NCI-H345 treated with DMSO at 0.1 percent for 48 hours (cell line): ENCODE results near the gene DUOX2.

ENCODE experiments used
- DNase-seq: peaks from one replicate; lab custom pipeline; 2025; ENCODE audit not compliant: unreplicated experiment; lab: John Stamatoyannopoulos, UW

Gene DUOX2

DNA sequence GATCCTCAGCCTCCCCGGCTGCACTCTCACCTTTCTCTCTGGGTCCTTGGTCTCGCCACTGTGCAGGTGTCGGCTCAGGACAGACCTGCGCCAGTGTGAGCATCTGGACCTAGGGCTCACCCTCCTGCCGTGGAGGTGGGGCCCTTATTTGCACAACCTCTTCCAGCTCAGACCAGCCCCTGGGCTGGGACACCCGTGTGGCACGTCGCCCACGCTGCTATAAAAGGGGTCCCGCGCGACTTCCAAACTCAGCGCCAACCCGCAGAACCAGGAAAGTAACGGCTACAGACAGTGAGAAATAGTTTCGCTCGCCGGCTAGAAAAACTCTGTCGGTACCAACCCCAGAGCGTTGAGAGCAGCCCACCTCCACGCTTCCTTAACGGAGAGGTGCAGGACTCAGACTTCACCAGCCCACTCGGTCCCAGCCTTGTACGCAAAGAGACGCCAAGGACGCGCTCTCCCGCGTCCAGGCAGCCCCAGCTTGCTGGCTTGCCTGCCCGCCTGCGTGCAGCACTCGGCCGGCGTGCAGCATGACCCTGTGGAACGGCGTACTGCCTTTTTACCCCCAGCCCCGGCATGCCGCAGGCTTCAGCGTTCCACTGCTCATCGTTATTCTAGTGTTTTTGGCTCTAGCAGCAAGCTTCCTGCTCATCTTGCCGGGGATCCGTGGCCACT is at the start of gene DUOX2, which contains the start of gene DUOXA2:
DUOX2 (minus strand) TSS at position 97 of the 675 bp plus-strand sequence. CDS start 761 bp downstream, outside the sequence.
DUOXA2 (plus strand) TSS at position 251 of the 675 bp plus-strand sequence; CDS start at position 531, 280 bp downstream.
- DNase-seq = no peak

DNA sequence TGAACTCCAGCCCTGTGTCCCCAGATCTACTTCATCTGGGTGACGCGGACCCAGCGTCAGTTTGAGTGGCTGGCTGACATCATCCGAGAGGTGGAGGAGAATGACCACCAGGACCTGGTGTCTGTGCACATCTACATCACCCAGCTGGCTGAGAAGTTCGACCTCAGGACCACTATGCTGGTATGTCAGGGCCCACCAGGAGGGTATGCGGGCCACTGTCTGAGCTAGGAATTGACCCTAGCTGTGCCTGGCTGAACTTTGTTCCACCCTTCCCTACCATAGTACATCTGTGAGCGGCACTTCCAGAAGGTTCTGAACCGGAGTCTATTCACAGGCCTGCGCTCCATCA is 49.5 kb upstream of the DUOX2 start:
- no peak for DNase-seq

DNA sequence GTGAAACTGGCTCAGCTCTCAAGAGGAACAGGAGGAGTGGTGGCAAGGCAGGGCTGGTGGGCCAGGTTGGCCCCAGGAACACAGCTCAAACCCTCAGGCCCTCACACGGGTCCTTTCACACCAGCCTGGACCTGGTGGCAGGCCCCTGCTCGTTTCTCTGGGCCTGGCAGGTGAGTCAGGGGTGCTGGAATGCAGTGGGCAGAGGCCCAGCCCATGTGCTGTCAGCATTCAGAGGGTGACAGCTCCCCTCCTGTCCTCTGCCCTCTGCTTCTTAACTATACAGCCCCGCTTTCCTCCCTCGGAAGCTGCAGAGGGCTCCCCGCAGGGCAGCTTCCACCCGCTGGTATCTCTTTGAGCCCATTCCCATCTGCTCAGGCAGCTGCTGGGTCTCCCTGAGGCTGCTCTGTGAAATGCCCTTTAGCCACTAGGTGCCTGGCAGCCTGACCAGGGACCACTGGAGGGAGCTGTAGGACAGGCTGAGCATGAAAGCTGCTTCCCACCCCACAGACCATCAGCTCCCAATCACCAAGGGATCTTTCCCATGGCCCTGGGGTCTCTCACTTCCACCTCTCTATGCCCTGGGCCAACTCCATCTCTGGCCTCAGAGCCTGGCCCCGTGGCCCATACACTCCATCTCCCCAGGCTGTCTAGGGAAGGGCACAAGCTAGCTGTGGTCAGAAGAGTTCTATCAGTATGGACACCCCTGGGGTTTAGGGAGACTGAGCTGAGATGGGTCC is 49.0 kb upstream of the DUOX2 start:
- DNase-seq = peak; percentile 16

DNA sequence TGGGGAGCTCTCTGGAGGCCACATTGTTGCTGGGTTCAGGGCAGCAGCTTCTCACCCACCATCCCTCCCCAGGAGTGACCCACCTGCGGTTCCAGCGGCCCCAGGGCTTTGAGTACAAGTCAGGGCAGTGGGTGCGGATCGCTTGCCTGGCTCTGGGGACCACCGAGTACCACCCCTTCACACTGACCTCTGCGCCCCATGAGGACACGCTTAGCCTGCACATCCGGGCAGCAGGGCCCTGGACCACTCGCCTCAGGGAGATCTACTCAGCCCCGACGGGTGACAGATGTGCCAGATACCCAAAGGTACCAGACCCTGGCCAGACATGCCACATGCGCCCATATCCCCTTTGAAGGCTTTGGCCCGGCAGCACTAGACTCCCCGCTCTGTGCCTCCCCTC is 47.7 kb upstream of the DUOX2 start:
- DNase-seq = no peak

DNA sequence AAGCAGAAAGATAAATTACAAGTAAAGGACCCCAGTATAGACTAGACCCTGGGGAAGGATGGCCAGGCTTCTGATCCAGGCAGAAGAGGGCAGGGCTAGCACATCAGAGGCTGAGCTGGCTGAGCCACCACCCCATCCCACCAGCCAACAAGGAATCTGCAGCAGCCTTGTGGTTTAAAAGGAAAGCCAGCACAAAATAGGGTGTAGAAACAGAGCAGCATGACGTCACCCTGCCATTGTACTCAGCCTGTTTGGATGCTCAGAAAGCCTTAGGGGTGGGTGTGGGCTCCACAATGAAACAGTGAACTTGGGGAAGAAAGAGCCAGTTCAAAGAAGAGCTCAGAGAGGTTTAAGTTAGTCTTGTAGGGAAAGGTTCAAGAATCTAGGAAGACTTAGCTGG is 44.0 kb upstream of the DUOX2 start:
- no peak for DNase-seq

DNA sequence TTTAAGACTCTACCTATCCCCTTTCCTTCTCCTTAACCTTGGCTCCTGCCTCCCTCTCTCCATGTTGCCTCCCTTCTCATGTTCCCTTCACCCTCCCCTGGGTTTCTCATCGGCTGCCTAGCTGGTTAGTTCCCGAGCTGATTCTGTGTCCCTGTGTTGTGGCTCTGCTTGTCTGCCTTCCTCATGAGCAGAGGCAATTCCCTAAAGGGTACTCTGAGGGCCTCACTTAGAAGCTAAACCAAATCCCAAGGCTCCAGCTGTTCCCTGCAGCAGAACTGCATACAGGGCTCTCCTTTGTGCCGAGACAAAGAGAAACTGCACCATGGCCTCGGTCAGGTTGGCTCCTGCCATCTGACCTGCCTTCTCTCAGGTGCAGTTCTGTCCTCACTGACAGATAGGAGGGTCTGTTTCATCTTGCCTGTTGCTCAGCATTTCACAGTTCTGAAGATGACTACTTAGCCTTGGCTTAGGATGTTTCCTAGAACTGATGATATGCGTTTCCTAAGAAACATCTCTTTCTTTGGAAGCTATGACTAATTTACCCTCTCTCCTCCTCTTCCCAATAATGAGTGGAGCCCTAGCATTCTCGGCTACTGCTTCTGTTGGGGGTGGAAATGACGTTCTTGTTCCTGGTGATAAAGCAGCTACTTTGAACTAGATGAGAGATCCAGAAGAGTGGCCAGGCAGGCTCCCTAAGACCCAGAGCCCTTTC is 42.9 kb upstream of the DUOX2 start:
- DNase-seq = no peak

DNA sequence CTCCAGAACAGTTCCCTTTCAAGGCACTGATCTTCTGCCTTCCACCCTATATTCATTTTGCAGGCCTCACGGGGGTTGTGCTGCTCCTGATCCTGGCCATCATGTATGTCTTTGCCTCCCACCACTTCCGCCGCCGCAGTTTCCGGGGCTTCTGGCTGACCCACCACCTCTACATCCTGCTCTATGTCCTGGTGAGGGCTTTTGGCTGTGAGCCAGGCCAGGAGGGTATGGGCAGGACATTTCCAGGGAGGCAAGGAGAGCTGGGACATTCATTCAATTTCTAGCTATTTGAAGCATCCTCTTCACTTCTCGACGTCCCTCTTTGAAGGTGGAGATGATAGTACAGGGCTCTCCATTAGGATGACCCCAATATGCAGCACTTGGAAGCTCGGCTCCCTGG is 41.8 kb upstream of the DUOX2 start:
- DNase-seq = no peak

DNA sequence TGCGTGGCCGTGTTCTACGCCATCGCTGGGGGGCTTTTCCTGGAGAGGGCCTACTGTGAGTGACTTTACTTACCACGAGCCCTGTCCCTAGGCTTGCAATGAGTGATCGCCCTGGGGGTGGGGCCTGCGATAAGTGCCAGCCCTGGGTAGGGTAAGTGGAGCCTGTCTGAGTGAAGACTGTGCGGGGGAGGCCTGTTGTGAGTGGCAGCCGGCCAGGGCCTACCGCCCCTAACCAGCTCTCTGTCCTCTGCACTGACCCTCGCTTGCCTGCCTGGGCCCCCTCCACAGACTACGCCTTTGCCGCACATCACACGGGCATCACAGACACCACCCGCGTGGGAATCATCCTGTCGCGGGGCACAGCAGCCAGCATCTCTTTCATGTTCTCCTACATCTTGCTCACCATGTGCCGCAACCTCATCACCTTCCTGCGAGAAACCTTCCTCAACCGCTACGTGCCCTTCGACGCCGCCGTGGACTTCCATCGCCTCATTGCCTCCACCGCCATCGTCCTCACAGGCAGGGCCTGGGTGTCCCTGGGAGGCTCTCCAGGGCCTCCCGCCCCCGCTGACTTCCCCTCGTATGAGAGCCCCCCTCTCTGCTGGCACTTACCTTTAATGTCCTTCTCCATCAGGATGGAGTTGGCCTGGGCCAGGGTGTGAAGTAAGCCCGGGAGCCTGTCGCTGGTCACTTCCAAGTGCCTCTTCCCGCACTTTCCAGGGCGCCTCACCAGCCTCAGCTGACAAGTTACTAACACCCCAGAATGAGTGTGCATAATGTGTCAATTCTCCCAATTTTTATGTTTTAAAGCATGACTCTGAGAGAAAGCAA is 38.2 kb upstream of the DUOX2 start:
- no peak for DNase-seq

DNA sequence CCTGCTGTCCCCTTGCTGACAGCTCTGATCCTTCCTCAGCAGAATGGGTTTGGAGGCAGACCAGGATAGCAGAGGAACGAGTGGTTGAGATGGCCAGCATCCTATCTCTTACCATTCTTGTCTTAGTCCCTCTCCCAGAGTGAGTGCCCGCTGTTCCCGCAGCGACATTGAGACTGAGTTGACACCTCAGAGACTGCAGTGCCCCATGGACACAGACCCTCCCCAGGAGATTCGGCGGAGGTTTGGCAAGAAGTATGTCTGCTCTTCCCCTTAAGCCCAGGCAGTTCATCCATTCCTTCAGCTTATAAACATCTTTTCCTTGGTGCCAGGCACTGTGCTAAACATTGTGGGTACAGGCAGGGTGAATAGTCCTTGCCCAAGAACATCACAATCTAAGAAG is 37.0 kb upstream of the DUOX2 start:
- DNase-seq = no peak

DNA sequence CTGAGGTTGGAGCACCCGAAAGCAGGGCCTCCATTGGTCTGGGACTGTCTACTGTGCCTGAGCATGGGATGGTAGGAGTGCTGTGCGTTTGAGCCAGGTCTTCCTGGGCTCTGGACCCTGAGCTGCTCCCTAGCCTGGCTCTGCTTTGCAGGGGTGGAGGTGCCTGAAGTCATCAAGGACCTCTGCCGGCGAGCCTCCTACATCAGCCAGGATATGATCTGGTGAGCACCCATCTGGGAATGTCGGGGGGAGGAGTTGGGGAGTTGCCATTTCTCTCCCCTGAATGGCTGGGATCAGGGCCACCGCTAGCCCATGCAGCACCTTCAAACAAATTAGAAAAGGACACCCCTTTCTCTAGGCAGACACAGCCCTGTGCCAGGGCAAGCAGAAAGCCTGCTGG is 36.5 kb upstream of the DUOX2 start:
- no peak for DNase-seq

DNA sequence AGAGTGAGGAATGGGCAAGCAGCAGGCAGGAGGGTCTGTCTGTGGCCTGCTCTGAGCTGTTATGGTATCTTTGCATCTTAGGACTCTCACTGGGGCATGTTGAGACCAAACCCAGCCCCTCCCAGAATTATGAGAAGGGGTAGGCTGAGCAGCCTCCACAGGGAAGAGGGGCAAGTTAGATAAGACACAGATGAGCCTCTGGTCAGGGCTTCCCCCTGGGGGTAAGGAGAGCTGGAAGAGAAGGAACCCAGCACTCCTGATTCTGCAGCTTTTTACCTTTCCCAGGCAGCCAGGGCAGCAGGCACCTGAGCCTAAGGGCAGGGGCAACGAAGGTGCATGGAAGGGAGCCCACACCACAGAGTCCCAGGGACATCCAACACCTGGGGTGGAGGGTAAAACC is 35.1 kb upstream of the DUOX2 start:
- no peak for DNase-seq

DNA sequence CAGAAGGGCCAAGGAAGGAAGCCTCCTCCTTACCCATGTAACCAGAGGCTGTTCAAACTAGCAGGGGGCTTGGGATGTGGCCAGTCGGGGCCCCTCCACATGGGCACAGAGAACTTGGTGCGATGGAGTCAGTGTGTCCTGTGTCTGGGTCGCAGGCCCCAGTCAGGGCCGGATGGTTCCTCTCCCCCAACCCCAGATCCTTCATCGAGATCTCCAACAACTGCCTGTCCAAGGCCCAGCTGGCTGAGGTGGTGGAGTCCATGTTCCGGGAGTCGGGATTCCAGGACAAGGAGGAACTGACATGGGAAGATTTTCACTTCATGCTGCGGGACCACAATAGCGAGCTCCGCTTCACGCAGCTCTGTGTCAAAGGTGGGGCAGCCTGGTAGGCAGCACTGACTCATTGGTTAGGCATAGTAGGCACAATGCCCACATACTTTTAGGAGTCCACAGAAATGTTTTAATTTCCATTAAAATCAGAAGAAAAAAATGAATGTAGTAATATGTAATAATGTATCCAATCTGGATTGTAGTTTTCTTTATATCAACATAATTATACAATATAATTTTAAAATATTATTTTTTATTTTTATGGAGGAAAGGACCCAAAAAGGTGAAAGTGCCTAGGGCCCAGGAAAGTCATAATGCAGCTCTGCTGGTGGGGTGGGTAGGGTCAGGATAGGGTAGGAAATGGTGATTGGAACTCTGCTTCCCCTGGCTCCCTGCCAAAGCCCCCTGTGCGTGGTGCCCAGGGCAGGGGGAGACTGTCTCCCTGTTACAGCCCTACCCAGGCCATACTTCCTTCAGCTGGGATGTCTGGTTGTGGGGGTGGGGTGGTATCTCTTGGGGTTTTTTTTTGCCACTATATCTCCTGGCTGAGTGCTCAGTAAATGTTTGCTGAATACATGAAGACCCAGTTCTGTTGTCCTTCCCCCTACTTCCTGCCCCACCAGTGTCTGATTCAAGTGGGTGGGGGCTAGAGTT is 34.4 kb upstream of the DUOX2 start:
- DNase-seq = no peak

DNA sequence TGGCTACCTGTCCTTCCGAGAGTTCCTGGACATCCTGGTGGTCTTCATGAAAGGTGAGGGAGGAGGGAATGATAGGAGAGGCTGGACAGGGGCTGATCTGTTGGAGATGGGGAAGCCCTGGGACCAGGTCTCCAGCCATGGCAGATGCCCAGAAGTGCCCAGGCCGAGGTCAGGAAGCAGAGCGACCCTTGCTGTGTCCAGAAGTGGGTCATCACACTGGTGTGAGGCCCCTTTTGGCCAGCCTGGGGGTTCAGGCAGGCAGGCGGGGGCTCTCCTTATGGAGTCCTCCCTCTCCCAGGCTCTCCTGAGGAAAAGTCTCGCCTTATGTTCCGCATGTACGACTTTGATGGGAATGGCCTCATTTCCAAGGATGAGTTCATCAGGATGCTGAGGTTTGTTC is 33.6 kb upstream of the DUOX2 start:
- no peak for DNase-seq

DNA sequence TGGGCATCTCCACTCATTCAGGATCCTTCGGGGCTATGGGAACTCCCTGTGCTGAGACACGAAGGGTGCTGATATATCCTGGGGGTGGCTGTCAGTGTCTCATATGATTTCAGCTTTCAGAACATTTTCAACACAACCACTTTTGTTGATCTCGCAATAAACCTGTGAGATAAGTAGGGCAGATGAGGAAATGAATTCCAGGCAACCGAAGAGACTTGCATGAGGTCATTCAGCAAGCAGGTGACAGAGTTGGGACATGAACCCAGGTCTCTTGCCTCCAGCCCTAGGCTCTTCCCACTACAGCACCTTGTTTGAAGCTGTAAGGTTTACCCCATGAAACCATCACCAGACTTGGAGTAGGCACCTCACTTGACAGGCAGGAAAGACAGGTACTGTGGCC is 32.4 kb upstream of the DUOX2 start:
- DNase-seq = no peak

DNA sequence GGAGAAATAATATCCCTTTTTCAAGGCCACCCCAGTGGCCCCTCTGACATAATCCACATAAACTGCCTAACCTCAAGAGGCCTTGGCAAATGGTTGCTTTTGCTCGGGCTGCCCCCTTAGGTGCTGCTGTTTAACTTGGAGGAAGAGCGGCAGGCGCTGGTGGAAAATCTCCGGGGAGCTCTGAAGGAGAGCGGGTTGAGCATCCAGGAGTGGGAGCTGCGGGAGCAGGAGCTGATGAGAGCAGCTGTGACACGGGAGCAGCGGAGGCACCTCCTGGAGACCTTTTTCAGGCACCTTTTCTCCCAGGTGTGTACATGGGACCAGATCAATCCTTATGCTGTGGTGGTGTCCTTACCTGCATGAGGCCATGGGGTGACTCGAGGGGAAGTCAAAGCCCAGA is 30.8 kb upstream of the DUOX2 start:
- no peak for DNase-seq

DNA sequence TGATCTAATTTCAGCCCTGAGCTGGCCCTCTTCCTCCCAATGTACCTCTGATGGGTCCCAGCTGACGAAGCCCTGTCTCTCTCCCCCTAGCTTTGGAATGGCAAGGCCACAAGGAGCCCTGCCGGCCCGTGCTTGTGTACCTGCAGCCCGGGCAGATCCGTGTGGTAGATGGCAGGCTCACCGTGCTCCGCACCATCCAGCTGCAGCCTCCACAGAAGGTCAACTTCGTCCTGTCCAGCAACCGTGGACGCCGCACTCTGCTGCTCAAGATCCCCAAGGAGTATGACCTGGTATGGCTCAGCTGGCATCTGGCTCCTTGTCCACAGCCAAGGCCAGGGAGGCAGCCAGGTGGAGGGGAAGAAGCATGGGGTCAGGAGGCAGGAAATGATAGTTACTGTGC is 30.0 kb upstream of the DUOX2 start:
- no peak for DNase-seq

DNA sequence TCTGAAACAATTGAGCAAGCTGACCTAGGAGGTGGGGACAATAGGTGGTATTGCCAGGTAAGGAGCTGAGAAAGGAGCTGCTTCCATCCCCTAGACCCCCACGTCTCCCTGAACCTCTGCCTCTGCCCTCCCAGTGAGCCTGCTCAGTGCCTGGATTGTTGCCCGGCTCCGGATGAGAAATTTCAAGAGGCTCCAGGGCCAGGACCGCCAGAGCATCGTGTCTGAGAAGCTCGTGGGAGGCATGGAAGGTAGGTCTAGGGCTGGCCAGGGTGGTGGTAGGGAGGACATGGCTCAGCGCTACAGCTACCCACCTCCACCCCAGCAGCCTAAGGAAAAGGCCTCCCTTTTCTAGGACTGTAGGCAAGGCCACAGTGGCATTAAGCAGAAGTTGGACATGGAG is 29.1 kb upstream of the DUOX2 start:
- no peak for DNase-seq

DNA sequence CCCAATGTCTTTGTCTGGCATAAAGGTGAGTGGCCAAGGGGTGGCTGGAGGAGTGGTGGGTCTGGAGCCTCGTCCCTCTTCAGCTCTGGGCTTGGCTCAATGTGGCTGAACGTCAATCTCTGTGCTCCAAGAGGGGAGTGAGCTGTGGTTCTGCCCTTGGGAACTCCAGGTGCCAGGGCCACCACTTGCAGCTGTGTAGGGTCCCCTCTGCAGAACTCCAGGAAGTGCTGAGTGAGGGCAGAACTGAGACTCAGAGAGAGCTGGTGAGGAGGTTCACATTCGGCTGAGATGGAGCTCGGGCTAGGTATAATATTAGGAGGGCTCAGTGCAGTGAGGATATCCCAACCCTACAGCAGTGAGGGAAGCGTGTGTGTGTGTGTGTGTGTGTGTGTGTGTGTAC is 27.4 kb upstream of the DUOX2 start:
- no peak for DNase-seq

DNA sequence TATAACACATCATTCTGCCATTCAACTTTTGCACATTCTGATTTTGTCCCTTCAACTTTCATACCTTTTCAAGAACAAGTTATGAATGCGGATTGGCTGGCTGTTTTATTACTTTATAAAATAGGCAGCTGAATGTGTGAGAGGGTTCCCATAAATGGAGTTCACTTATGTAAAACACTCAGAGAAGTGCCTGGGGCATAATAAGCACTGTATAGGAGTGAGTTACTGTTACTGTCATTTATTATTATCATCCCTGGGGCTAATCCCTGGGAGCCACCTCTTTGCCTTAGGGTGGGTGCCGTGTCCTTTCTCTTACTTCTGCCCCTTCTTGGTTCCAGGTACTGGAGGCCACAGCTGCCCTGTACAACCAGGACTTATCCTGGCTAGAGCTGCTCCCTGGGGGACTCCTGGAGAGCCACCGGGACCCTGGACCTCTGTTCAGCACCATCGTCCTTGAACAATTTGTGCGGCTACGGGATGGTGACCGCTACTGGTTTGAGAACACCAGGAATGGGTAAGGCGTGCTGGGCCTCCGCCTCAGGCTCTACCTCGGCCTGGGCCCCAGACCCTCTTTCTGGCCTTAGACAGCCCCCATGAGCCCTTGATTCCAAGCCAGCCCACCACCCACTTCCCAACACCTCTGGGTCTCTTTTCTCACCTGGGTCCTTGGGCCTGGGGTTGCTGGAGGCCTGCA is 26.7 kb upstream of the DUOX2 start:
- DNase-seq = no peak

DNA sequence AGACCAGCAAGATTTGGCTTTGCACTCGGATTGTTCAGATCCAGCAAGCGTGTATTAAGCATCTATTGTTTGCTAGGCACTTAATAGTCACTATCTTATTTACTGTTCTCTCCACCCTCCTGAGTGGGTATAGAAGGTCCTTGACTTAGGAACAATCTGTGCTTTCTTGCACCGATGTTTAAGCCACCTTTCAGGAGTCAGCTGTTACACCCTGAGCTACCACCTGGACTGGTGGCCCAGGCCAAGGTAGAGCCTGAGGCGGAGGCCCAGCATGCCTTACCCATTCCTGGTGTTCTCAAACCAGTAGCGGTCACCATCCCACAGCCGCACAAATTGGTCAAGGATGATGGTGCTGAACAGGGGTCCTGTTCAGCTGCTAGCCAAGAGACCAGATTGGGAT is 25.8 kb upstream of the DUOX2 start:
- no peak for DNase-seq
